Left lung (tissue), 10 donors: ENCODE measurements around the gene POC1A. TPM values are rescaled to one million over a fixed set of nuclear protein-coding genes. Genes with fewer than 3 reads are reported as not detected.
"Not testable (repeated sequence)": the region's sequence is repeated elsewhere in the genome, so short reads cannot be mapped to it uniquely, and the experiment has no call there.

ENCODE experiments used
- ATAC-seq: fragments of 200-7000 bp; cut with Tn5 transposase; one replicate; pipeline ENCODE4 v1.9.1; 2020; ENCODE audit warnings: moderate library complexity
- DNase-seq, 4 donors: peaks; one replicate each; pipeline ENCODE4 v3.0.0-alpha.2; 2013 to 2020
- H3K27ac ChIP-seq, 2 donors: fragments of 200-600 bp; sonication (generic) in 1 of 2; one replicate each; pipeline versions ENCODE4 v1.5.0 to v1.8.0; 2020 to 2021
- H3K27me3 ChIP-seq, 2 donors: fragments of 200-600 bp; sonication (generic) in 1 of 2; one replicate each; pipeline versions ENCODE4 v1.5.0 to v1.8.0; 2020 to 2021
- H3K36me3 ChIP-seq, 2 donors: fragments of 200-600 bp; sonication (generic) in 1 of 2; one replicate each; pipeline versions ENCODE4 v1.5.0 to v1.8.0; 2020 to 2021
- H3K4me1 ChIP-seq, 2 donors: fragments of 200-600 bp; one replicate each; pipeline ENCODE4 v1.8.0; 2021
- H3K4me3 ChIP-seq, 2 donors: fragments of 200-600 bp; sonication (generic) in 1 of 2; one replicate each; pipeline versions ENCODE4 v1.5.0 to v1.8.0; 2020 to 2021; ENCODE audit warnings: mild to moderate bottlenecking in 1 of 2
- H3K9me3 ChIP-seq, 2 donors: fragments of 200-600 bp; sonication (generic) in 1 of 2; one replicate each; pipeline versions ENCODE4 v1.5.0 to v1.8.0; 2020 to 2021
- intact Hi-C, 2 donors: fragments of 100-400 bp; cut with DNase I; formaldehyde crosslinking; loops; one replicate each; pipeline versions ENCODE4 v1.11.2 to v1.14.2; 2022
- polyA plus RNA-seq, 6 donors: library from polyadenylated mRNA; unstranded; fragments of 120-200 nt; gene quantifications; one replicate each; pipeline ENCODE4 v1.2.1, GENCODE V29; 2013; ENCODE audit not compliant: insufficient read length in 6 of 6
- total RNA-seq, 2 donors: library from RNA; stranded (reverse); fragmentation: NEBNext Ultra II Directional; extraction: Animal tissue kit (Norgen Biotek cat#: 25700); gene quantifications; one replicate each; pipeline ENCODE4 v1.2.1, GENCODE V29; 2021
- TF ChIP-seq, protein P1 (sequence below), 2 donors: fragments of 200-600 bp; sonication (generic) in 1 of 2; IDR thresholded peaks; one replicate each; pipeline versions ENCODE4 v1.5.0 to v1.8.0; 2021; ENCODE audit warnings: antibody characterized with exemption in 2 of 2
- donor health status: DM: no; HTN: yes; CAD: no.
- donor health status: DM: no; HTN: no; CAD: no.

Gene POC1A
- total and polyA plus RNA-seq, 8 donors = 5.3 to 16.5 (median 8.3) TPM

DNA sequence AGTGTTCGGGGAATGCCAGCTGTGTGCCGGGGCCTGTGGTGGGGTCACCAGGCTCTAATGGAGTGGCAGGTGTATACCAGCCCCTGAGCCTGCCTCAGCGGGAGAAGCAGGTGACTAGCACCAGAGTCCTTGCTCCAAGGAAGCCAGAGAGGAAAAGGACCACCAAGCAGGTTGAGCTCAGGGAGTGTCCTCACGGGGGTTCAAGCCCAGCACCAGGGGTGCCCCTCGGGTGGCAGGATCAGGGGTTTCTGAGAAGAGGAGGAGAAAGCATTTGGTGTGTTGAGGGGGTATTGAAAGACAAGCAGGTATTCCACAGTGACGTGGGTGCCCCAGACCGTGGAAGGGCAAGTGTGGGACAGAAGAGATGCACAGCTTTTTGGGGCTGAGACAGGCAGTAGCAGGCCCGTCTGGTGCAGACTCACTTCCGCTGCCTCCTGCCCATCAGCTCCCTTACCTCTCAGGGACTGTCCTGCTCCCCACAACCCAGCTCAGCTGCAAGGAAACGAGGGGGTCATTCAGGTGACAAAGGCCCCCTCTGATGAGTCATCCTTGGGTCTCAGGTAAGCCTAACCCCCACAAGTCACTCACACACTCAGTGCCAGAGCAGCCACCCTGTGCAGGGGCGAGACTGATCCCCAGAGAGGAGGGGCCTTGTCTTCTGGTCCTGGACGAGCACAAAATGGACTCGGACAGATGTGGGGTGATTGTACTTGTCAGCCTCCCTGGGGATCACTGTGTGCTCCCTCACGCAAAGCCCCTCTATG is 21.4 kb upstream of the POC1A start:
- intact Hi-C loops = no loop called here
- Histone ChIP-seq H3K27ac (no peak overlapping the region), H3K4me1 (peaks cover 0 to 4% of the 10 kb centered on the region in 2 donors), H3K9me3 (no peaks in the 10 kb centered on the region), H3K27me3 (no peaks in the 10 kb centered on the region), H3K36me3 (no peaks in the 10 kb centered on the region), H3K4me3 (no peak overlapping the region)
- no peak for ATAC-seq
- DNase-seq = no peak
- TF ChIP-seq, protein P1, sequence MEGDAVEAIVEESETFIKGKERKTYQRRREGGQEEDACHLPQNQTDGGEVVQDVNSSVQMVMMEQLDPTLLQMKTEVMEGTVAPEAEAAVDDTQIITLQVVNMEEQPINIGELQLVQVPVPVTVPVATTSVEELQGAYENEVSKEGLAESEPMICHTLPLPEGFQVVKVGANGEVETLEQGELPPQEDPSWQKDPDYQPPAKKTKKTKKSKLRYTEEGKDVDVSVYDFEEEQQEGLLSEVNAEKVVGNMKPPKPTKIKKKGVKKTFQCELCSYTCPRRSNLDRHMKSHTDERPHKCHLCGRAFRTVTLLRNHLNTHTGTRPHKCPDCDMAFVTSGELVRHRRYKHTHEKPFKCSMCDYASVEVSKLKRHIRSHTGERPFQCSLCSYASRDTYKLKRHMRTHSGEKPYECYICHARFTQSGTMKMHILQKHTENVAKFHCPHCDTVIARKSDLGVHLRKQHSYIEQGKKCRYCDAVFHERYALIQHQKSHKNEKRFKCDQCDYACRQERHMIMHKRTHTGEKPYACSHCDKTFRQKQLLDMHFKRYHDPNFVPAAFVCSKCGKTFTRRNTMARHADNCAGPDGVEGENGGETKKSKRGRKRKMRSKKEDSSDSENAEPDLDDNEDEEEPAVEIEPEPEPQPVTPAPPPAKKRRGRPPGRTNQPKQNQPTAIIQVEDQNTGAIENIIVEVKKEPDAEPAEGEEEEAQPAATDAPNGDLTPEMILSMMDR (IDR thresholded peaks at IDR 0.05) = no peak

DNA sequence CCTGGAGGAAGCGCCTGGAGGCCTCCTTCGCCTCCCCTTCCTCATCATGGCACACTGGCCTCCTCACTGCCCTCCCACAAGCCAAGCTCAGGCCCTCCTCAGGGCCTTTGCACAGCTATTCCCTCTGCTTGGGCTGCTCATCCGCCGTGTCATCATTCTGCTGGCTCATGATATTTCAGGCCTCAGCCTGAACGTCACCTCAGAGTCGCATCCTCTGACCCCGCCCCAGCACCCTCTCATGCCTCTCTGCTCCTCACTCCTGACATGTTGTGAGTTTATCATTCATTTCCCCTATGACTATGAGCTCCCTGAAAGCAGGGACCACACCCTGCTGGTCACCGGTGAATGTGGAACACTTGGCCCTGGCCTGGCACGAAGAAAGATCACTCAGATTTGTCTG is 20.7 kb upstream of the POC1A start:
- ATAC-seq = no peak
- intact Hi-C loops = no loop called here
- H3K4me3 ChIP-seq = no peak overlapping the region

DNA sequence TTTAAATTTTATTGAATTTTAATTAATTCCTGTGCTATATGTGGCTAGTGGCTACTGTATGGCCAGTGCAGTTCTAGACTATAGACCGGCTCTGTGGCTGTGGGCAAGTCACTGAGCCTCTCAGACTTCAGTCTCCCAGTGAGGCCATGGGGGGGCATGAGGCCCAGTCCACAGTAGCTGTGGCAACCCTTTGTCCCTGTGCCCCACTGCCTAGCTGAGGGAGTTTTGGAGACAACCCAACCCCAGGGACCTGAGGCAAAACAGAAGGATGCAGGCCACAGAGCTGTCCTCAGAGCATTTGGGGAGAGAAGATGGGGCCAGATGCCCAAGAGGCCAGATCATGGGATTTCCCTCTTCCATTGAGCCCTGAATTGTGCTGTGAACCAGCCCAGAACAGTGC is 18.9 kb upstream of the POC1A start:
- intact Hi-C loops = no loop called here

More for the DNA sequence above, 20.7 kb upstream of the POC1A start:
- TF ChIP-seq, protein P1 (IDR thresholded peaks at IDR 0.05) = no peak
- H3K9me3 ChIP-seq = no peaks in the 10 kb centered on the region
- H3K27me3 ChIP-seq = no peaks in the 10 kb centered on the region
- no peak for DNase-seq
- H3K27ac ChIP-seq = no peak overlapping the region
- H3K4me1 ChIP-seq = peaks cover 0 to 4% of the 10 kb centered on the region in 2 donors
- no peaks in the 10 kb centered on the region for H3K36me3 ChIP-seq

DNA sequence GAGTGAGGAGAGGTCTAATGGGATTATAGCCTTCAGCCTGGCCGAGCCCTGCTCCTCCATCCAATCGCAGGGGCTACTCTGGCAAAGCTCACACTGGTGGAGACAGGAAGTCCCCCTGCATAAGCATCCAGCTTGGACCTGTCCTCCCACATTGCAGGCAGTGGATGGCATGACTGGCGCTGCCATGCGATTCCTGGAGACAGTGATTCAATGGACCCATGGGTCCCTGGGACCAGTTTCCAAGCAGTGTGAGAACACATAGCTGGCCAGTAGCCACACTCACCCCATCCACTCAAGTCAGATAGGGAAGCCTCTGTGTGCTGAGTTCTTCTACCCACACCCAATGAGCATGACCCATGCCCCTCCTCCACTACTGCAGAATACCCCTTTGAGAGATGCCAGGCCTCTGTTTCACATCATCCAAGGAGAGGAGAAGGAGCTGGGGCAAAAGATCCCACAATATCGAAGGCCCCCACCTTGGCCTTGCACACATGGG is 18.1 kb upstream of the POC1A start:
- DNase-seq (no peak), ATAC-seq (no peak)
- TF ChIP-seq, protein P1 (IDR thresholded peaks at IDR 0.05) = no peak
- Histone ChIP-seq H3K36me3 (no peaks in the 10 kb centered on the region), H3K9me3 (no peaks in the 10 kb centered on the region), H3K27ac (no peak overlapping the region), H3K4me3 (no peak overlapping the region), H3K27me3 (no peaks in the 10 kb centered on the region), H3K4me1 (peaks cover 0 to 4% of the 10 kb centered on the region in 2 donors)
- intact Hi-C loops = no loop called here

More for the DNA sequence above, 18.9 kb upstream of the POC1A start:
- no peaks in the 10 kb centered on the region for H3K36me3 ChIP-seq
- no peaks in the 10 kb centered on the region for H3K9me3 ChIP-seq
- no peak for ATAC-seq
- peaks cover 0 to 4% of the 10 kb centered on the region in 2 donors for H3K4me1 ChIP-seq
- no peak for DNase-seq
- no peaks in the 10 kb centered on the region for H3K27me3 ChIP-seq
- no peak overlapping the region for H3K4me3 ChIP-seq
- TF ChIP-seq, protein P1 (IDR thresholded peaks at IDR 0.05) = no peak
- no peak overlapping the region for H3K27ac ChIP-seq

DNA sequence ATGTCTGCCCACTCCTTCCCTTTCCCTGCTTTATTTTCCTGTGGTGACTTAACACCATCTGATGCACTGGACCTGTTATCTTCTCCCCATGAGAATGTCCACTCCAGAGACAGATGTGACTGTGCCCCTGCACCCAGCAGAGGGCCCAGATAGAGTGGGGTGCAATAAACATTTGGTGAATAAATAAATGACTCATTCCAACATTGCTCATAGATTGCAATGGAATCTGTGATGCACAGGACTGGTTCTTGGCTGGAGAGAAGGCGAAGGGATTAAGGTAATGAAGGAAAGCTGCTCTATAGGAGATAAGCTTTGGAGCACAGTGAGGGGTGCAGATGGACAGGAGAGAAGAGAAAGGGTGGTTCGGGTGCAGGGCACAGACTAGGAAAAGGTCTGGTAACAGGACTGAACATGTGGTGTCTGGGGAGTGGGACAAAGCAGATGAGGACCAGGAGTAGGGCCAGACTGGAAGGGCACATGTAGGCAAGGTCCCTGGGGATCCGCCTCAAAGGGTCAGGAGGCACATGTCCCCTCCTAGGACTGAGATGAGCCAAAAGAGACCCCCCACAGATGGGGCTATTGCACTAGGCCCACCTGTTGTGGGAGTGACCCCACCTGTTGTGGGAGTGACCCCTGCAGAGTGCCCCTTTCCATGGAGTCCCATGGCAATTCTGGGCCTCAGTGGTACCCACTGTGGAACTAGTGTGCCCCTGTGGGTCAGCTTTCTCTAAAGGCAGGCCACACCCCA is 17.5 kb upstream of the POC1A start:
- ATAC-seq (no peak), DNase-seq (no peak)
- TF ChIP-seq, protein P1 (IDR thresholded peaks at IDR 0.05) = no peak
- no peak overlapping the region for H3K27ac ChIP-seq
- no peaks in the 10 kb centered on the region for H3K4me1 ChIP-seq
- no peaks in the 10 kb centered on the region for H3K36me3 ChIP-seq
- intact Hi-C loops = no loop called here
- H3K27me3 ChIP-seq = no peaks in the 10 kb centered on the region
- H3K9me3 ChIP-seq = no peaks in the 10 kb centered on the region
- no peak overlapping the region for H3K4me3 ChIP-seq

DNA sequence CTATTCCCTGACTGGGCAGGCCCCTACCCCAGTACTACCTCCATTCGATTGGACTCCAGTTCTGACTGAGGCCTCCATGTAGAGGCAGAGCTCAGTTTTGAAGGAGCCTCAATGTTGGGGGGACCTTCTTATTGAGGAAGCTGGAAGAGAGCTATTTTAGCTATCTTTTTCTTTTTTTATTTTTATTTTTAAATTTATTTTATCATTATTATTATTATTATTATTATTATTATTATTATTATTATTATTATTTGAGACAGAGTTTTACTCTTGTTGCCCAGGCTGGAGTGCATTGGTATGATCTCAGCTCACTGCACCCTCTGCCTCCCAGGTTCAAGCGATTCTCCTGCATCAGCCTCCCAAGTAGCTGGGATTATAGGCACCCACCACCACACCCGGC is 16.0 kb upstream of the POC1A start:
- H3K27ac ChIP-seq, H3K27me3 ChIP-seq, DNase-seq, H3K36me3 ChIP-seq, intact Hi-C loops, ATAC-seq, H3K4me1 ChIP-seq, H3K4me3 ChIP-seq, H3K9me3 ChIP-seq: not testable (repeated sequence)
